GM23338 (cell line): ENCODE results near the gene NAT14. TPM values are rescaled to one million over a fixed set of nuclear protein-coding genes. Genes with fewer than 3 reads are reported as not detected.

Experiments used
- ATAC-seq: fragments of 200-7000 bp; cut with Tn5 transposase; 3 replicates; pipeline ENCODE4 v1.9.1; 2020
- DNase-seq: peaks from one replicate; pipeline ENCODE4 v3.0.0-alpha.2; 2015; ENCODE audit warnings: low spot score
- H2AFZ ChIP-seq: fragments of 200-600 bp; sonication (generic); 2 replicates; pipeline ENCODE4 v1.8.0; 2016; ENCODE audit warnings: antibody characterized with exemption, mild to moderate bottlenecking, moderate library complexity
- H3F3A ChIP-seq: fragments of 200-600 bp; sonication (generic); replicated peaks from 2 replicates; pipeline ENCODE4 v1.8.0; 2017; ENCODE audit warnings: antibody characterized with exemption, mixed run types, low read depth
- H3K27ac ChIP-seq: fragments of 200-600 bp; sonication (generic); 2 replicates; pipeline ENCODE4 v1.6.1; 2016; ENCODE audit warnings: low read depth
- H3K27me3 ChIP-seq: fragments of 200-600 bp; sonication (generic); 2 replicates; pipeline ENCODE4 v1.8.0; 2016; ENCODE audit warnings: mild to moderate bottlenecking, mixed run types, moderate library complexity; ENCODE audit not compliant: insufficient read depth
- H3K36me3 ChIP-seq: fragments of 200-600 bp; sonication (generic); 2 replicates; pipeline ENCODE4 v1.8.0; 2016; ENCODE audit warnings: mild to moderate bottlenecking; ENCODE audit not compliant: insufficient read depth
- H3K4me1 ChIP-seq: fragments of 200-600 bp; sonication (generic); 2 replicates; pipeline ENCODE4 v1.8.0; 2016; ENCODE audit warnings: mild to moderate bottlenecking, moderate library complexity; ENCODE audit not compliant: insufficient read depth
- H3K4me2 ChIP-seq: fragments of 200-600 bp; sonication (generic); 2 replicates; pipeline ENCODE4 v1.7.1; 2017; ENCODE audit warnings: mixed run types
- H3K4me3 ChIP-seq: fragments of 200-600 bp; sonication (generic); 2 replicates; pipeline ENCODE4 v1.6.1; 2016; ENCODE audit warnings: mixed run types
- H3K79me2 ChIP-seq: fragments of 200-600 bp; sonication (generic); replicated peaks from 2 replicates; pipeline ENCODE4 v1.8.0; 2017; ENCODE audit warnings: mild to moderate bottlenecking; ENCODE audit not compliant: insufficient read depth
- H3K9me2 ChIP-seq: fragments of 200-600 bp; sonication (generic); 2 replicates; pipeline ENCODE4 v1.8.0; 2017; ENCODE audit not compliant: insufficient read depth
- H4K20me1 ChIP-seq: fragments of 200-600 bp; sonication (generic); replicated peaks from 2 replicates; pipeline ENCODE4 v1.8.0; 2017; ENCODE audit warnings: mild to moderate bottlenecking; ENCODE audit not compliant: insufficient read depth
- H3K27ac Mint-ChIP-seq: 2 replicates; pipeline ENCODE4 v1.8.0; 2020; ENCODE audit warnings: inconsistent platforms, mild to moderate bottlenecking, moderate library complexity, mixed read lengths
- H3K27me3 Mint-ChIP-seq: 3 replicates; pipeline ENCODE4 v1.8.0; 2022; ENCODE audit warnings: low read depth, mild to moderate bottlenecking, moderate library complexity, mixed read lengths, inconsistent platforms; ENCODE audit not compliant: insufficient read depth, poor library complexity
- H3K36me3 Mint-ChIP-seq: 3 replicates; pipeline ENCODE4 v1.8.0; 2021; ENCODE audit warnings: low read depth, mild to moderate bottlenecking, inconsistent platforms, moderate library complexity, mixed read lengths
- H3K4me1 Mint-ChIP-seq: 3 replicates; pipeline ENCODE4 v1.8.0; 2020; ENCODE audit warnings: mild to moderate bottlenecking, inconsistent platforms, mixed read lengths
- H3K4me3 Mint-ChIP-seq: 3 replicates; pipeline ENCODE4 v1.8.0; 2021; ENCODE audit warnings: moderate library complexity, mild to moderate bottlenecking, inconsistent platforms, mixed read lengths
- H3K9me3 Mint-ChIP-seq: 3 replicates; pipeline ENCODE4 v1.8.0; 2020; ENCODE audit warnings: moderate library complexity, mild to moderate bottlenecking, inconsistent platforms, mixed read lengths
- CREB1 ChIP-seq: fragments of 250-450 bp; sonication (Bioruptor Pico); IDR thresholded peaks from 2 replicates; pipeline ENCODE4 v1.5.0; 2020; ENCODE audit warnings: low read depth, mild to moderate bottlenecking, moderate library complexity
- EZH2 ChIP-seq: fragments of 200-600 bp; sonication (generic); IDR thresholded peaks from one replicate; pipeline ENCODE4 v1.8.0; 2017; ENCODE audit warnings: antibody characterized with exemption, mild to moderate bottlenecking, low read depth; ENCODE audit not compliant: unreplicated experiment
- JUNB ChIP-seq: IDR thresholded peaks from one replicate; pipeline ENCODE4 v1.6.1; 2016; ENCODE audit warnings: antibody characterized with exemption; ENCODE audit not compliant: unreplicated experiment
- NANOG ChIP-seq: IDR thresholded peaks from 2 replicates; pipeline ENCODE4 v1.6.1; 2016; ENCODE audit warnings: antibody characterized with exemption, borderline replicate concordance
- POLR2AphosphoS5 ChIP-seq: IDR thresholded peaks from 2 replicates; pipeline ENCODE4 v1.6.1; 2016; ENCODE audit warnings: antibody characterized with exemption, low read depth
- REST ChIP-seq: IDR thresholded peaks from one replicate; pipeline ENCODE4 v1.6.1; 2018; ENCODE audit warnings: antibody characterized with exemption; ENCODE audit not compliant: unreplicated experiment
- polyA plus RNA-seq: library from polyadenylated mRNA; unstranded; fragments of >200 nt; fragmentation: Nextera tagmentation; extraction: Ambion mirVana; gene quantifications from 2 replicates; pipeline ENCODE4 v1.2.1, GENCODE V29; 2016
- total RNA-seq: library from RNA; depleted of rRNA; stranded (reverse); fragments of >200 nt; shearing (Covaris generic); gene quantifications from 2 replicates; pipeline ENCODE4 v1.2.3, GENCODE V29; 2014

The NAT14 gene
- total and polyA plus RNA-seq, 2 experiments from 2014 or later = 27.8 to 39.6 TPM

GRCh38 chr19:55451163-55451964 is 33.6 kb upstream of the NAT14 start (continued):
- TF ChIP-seq REST (no peak), NANOG (no peak), POLR2AphosphoS5 (no peak), EZH2 (no peak), JUNB (no peak), CREB1 (CRISPR knock-in tag) (no peak)

GRCh38 chr19:55451965-55452748 is 32.8 kb upstream of the NAT14 start:
- Histone ChIP-seq H3K27me3 (peaks cover 44% of the 10 kb centered on the region), H3K9me2 (no peaks in the 10 kb centered on the region), H3K4me3 (peak overlapping the region; percentile 66), H2AFZ (no peak overlapping the region), H3K27ac (no peak overlapping the region), H3K79me2 (no peaks in the 10 kb centered on the region), H3K4me1 (peaks cover 3% of the 10 kb centered on the region; the same call in 1 of the 2 replicates), H4K20me1 (no peaks in the 10 kb centered on the region; the same call in 1 of the 2 replicates), H3F3A (0 out of 2 replicates have a peak, but pooled peaks cover 2% of the 10 kb centered on the region), H3K4me2 (peak overlapping the region; percentile 87), H3K36me3 (no peaks in the 10 kb centered on the region)
- H3K27me3 Mint-ChIP-seq = peaks cover 31% of the 10 kb centered on the region
- ATAC-seq (no peak; the same call in 2 of the 3 replicates), DNase-seq (no peak)
- TF ChIP-seq POLR2AphosphoS5 (no peak), REST (no peak), EZH2 (peak; percentile 24)
- H3K27ac Mint-ChIP-seq = no peak overlapping the region
- peaks cover 3% of the 10 kb centered on the region; the same call in 1 of the 3 replicates for H3K4me1 Mint-ChIP-seq
- H3K36me3 Mint-ChIP-seq = peaks cover 15% of the 10 kb centered on the region
- no peaks in the 10 kb centered on the region for H3K9me3 Mint-ChIP-seq
- peak overlapping the region; percentile 77 for H3K4me3 Mint-ChIP-seq
